DOHH2 (cell line): Measurements from ENCODE around the gene SHROOM1.

Source experiments
- CTCF ChIP-seq: fragments of 200-600 bp; sonication (generic); IDR thresholded peaks from one replicate; pipeline ENCODE4 v1.5.1; 2014; ENCODE audit warnings: antibody characterized with exemption, mild to moderate bottlenecking, low read depth, low read length; ENCODE audit not compliant: poor library complexity, severe bottlenecking
- EZH2phosphoT487 ChIP-seq: fragments of 200-600 bp; sonication (generic); IDR thresholded peaks from 2 replicates; pipeline ENCODE4 v1.6.1; 2017; ENCODE audit warnings: borderline replicate concordance, mild to moderate bottlenecking, antibody characterized with exemption, low read length, moderate library complexity, mixed read lengths

- TF ChIP-seq CTCF = no peak
- TF ChIP-seq EZH2phosphoT487 = no peak
These were observed 55.6 kb downstream of the SHROOM1 start for GRCh38 chr5:132774896-132775295.
